H1 (cell line): ENCODE data around the gene ERI3. TPM values are rescaled to one million over a fixed set of nuclear protein-coding genes. Genes with fewer than 3 reads are reported as not detected.

Source experiments
- KDM4A ChIP-seq: IDR thresholded peaks from one replicate; pipeline ENCODE4 v1.7.1; 2012; ENCODE audit warnings: low read depth, mild to moderate bottlenecking, moderate library complexity, low read length, inconsistent platforms; ENCODE audit not compliant: severe bottlenecking
- NANOG ChIP-seq: IDR thresholded peaks from 2 replicates; pipeline ENCODE4 v1.6.1; 2011; ENCODE audit warnings: low read length, low read depth, mild to moderate bottlenecking, inconsistent platforms; ENCODE audit not compliant: insufficient read depth, poor library complexity, severe bottlenecking
- PHF8 ChIP-seq: fragments of 200-600 bp; sonication (generic); conservative IDR thresholded peaks from 2 replicates; pipeline ENCODE4 v1.7.1; 2012; ENCODE audit warnings: low read depth, mild to moderate bottlenecking, inconsistent platforms, low read length, moderate library complexity
- POU5F1 ChIP-seq: IDR thresholded peaks from 2 replicates; pipeline ENCODE4 v1.6.1; 2011; ENCODE audit warnings: low read depth, mild to moderate bottlenecking, low read length, moderate library complexity
- SP2 ChIP-seq: IDR thresholded peaks from 2 replicates; pipeline ENCODE4 v1.6.1; 2012; ENCODE audit warnings: mild to moderate bottlenecking, low read length, inconsistent platforms
- TAF7 ChIP-seq: optimal IDR thresholded peaks from 2 replicates; pipeline ENCODE3; 2011; ENCODE audit warnings: low read depth, mild to moderate bottlenecking, inconsistent platforms, low read length, moderate library complexity, borderline replicate concordance
- TBP ChIP-seq: IDR thresholded peaks from 2 replicates; pipeline ENCODE4 v1.6.1; 2011; ENCODE audit warnings: low read depth, low read length, improper control_type of control experiment
- polyA plus RNA-seq, 7 experiments: library from polyadenylated mRNA; depleted of rRNA in 3 of 7; stranded (reverse) in 5 of 7; unstranded in 2 of 7; fragments of >200 nt in 5 of 7; fragments of 200-250 nt in 2 of 7; gene quantifications; 1 replicate in 5 of 7; 2 replicates in 1 of 7; 4 replicates in 1 of 7; pipeline versions ENCODE4 v1.2.1 to v1.2.3, GENCODE V29; 2011 to 2013; ENCODE audit warnings: missing spikeins in 2 of 7, mixed read lengths in 2 of 7
- total RNA-seq: library from RNA; stranded (reverse); fragmentation: NEBNext Ultra II Directional; extraction: Animal tissue kit (Norgen Biotek cat#: 25700); gene quantifications from 2 replicates; pipeline ENCODE4 v1.2.1, GENCODE V29; 2021
- TF ChIP-seq, protein P1 (sequence below): fragments of 300-600 bp; sonication (generic); IDR thresholded peaks from 2 replicates; pipeline ENCODE4 v1.7.1; 2012; ENCODE audit warnings: low read length, moderate library complexity, mild to moderate bottlenecking, inconsistent platforms; ENCODE audit not compliant: insufficient replicate concordance
- TF ChIP-seq, protein P2 (sequence below): IDR thresholded peaks from 2 replicates; pipeline ENCODE4 v1.6.1; 2012; ENCODE audit warnings: inconsistent platforms

Gene ERI3
- total and polyA plus RNA-seq, 2 of the 8 experiments (the other 6 are each of a cell fraction or from before 2014, with no cell fraction given), result 81.1 to 199 TPM

DNA sequence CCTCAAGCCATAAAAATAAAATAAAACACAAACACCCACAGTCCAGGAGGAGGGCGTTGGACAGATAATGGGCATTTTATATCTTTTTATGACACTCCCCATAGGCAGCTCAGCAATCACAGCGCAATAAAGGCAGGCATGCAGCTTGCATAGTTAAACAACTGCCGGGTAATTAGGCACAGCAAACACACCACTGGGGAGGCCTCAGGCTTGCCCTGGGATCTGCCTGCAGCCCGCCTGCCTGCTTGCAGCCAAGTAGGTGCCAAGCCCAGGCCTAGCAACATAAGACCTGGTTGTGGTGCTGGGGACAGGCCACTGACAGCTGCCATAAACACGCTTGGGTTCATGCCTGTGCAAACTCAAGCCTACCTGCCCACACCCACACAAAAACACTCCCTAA is 87.6 kb downstream of the ERI3 start (continued):
- TF ChIP-seq, protein P1, sequence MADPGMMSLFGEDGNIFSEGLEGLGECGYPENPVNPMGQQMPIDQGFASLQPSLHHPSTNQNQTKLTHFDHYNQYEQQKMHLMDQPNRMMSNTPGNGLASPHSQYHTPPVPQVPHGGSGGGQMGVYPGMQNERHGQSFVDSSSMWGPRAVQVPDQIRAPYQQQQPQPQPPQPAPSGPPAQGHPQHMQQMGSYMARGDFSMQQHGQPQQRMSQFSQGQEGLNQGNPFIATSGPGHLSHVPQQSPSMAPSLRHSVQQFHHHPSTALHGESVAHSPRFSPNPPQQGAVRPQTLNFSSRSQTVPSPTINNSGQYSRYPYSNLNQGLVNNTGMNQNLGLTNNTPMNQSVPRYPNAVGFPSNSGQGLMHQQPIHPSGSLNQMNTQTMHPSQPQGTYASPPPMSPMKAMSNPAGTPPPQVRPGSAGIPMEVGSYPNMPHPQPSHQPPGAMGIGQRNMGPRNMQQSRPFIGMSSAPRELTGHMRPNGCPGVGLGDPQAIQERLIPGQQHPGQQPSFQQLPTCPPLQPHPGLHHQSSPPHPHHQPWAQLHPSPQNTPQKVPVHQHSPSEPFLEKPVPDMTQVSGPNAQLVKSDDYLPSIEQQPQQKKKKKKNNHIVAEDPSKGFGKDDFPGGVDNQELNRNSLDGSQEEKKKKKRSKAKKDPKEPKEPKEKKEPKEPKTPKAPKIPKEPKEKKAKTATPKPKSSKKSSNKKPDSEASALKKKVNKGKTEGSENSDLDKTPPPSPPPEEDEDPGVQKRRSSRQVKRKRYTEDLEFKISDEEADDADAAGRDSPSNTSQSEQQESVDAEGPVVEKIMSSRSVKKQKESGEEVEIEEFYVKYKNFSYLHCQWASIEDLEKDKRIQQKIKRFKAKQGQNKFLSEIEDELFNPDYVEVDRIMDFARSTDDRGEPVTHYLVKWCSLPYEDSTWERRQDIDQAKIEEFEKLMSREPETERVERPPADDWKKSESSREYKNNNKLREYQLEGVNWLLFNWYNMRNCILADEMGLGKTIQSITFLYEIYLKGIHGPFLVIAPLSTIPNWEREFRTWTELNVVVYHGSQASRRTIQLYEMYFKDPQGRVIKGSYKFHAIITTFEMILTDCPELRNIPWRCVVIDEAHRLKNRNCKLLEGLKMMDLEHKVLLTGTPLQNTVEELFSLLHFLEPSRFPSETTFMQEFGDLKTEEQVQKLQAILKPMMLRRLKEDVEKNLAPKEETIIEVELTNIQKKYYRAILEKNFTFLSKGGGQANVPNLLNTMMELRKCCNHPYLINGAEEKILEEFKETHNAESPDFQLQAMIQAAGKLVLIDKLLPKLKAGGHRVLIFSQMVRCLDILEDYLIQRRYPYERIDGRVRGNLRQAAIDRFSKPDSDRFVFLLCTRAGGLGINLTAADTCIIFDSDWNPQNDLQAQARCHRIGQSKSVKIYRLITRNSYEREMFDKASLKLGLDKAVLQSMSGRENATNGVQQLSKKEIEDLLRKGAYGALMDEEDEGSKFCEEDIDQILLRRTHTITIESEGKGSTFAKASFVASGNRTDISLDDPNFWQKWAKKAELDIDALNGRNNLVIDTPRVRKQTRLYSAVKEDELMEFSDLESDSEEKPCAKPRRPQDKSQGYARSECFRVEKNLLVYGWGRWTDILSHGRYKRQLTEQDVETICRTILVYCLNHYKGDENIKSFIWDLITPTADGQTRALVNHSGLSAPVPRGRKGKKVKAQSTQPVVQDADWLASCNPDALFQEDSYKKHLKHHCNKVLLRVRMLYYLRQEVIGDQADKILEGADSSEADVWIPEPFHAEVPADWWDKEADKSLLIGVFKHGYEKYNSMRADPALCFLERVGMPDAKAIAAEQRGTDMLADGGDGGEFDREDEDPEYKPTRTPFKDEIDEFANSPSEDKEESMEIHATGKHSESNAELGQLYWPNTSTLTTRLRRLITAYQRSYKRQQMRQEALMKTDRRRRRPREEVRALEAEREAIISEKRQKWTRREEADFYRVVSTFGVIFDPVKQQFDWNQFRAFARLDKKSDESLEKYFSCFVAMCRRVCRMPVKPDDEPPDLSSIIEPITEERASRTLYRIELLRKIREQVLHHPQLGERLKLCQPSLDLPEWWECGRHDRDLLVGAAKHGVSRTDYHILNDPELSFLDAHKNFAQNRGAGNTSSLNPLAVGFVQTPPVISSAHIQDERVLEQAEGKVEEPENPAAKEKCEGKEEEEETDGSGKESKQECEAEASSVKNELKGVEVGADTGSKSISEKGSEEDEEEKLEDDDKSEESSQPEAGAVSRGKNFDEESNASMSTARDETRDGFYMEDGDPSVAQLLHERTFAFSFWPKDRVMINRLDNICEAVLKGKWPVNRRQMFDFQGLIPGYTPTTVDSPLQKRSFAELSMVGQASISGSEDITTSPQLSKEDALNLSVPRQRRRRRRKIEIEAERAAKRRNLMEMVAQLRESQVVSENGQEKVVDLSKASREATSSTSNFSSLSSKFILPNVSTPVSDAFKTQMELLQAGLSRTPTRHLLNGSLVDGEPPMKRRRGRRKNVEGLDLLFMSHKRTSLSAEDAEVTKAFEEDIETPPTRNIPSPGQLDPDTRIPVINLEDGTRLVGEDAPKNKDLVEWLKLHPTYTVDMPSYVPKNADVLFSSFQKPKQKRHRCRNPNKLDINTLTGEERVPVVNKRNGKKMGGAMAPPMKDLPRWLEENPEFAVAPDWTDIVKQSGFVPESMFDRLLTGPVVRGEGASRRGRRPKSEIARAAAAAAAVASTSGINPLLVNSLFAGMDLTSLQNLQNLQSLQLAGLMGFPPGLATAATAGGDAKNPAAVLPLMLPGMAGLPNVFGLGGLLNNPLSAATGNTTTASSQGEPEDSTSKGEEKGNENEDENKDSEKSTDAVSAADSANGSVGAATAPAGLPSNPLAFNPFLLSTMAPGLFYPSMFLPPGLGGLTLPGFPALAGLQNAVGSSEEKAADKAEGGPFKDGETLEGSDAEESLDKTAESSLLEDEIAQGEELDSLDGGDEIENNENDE, result no peak
- TF ChIP-seq KDM4A (no peak), TAF7 (no peak), NANOG (no peak), SP2 (no peak), TBP (no peak), POU5F1 (no peak), PHF8 (no peak)
- TF ChIP-seq, protein P2, sequence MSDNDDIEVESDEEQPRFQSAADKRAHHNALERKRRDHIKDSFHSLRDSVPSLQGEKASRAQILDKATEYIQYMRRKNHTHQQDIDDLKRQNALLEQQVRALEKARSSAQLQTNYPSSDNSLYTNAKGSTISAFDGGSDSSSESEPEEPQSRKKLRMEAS, result no peak
